PC-9 (cell line): ENCODE results near the gene CREBBP. TPM values are rescaled to one million over a fixed set of nuclear protein-coding genes. Genes with fewer than 3 reads are reported as not detected.

ENCODE experiments used
- BruUV-seq: library from RNA; stranded (reverse); fragments of 400-500 nt; replicated peaks from 2 replicates; lab custom pipeline; 2021; lab: Mats Ljungman, UMichigan
- CTCF ChIA-PET: fragments of 300-600 bp; sonication (Branson Sonifier 250); formaldehyde crosslinking; loops from one replicate; lab custom pipeline; 2022; ENCODE audit warnings: antibody characterized with exemption; lab: Charles Lee
- POLR2A ChIA-PET: fragments of 300-600 bp; sonication (Branson Sonifier 250); formaldehyde crosslinking; loops from one replicate; lab custom pipeline; 2022; ENCODE audit warnings: antibody characterized with exemption; ENCODE audit not compliant: unreplicated experiment; lab: Charles Lee
- DNase-seq, 2 experiments: peaks; one replicate each; pipeline versions ENCODE4 v3.0.0 to v3.0.0-alpha.2; 2015 to 2022; ENCODE audit warnings: mixed read lengths in 1 of 2
- H2AFZ ChIP-seq: fragments of 200-600 bp; sonication (generic); 2 replicates; pipeline ENCODE4 v1.8.1; 2017; ENCODE audit warnings: antibody characterized with exemption
- H3F3A ChIP-seq: fragments of 200-600 bp; sonication (generic); 2 replicates; pipeline ENCODE4 v1.8.1; 2017; ENCODE audit warnings: antibody characterized with exemption, mild to moderate bottlenecking, low read depth; ENCODE audit not compliant: insufficient read depth
- H3K27ac ChIP-seq: fragments of 200-600 bp; sonication (generic); 2 replicates; pipeline ENCODE4 v1.6.1; 2016; ENCODE audit warnings: mixed run types
- H3K27me3 ChIP-seq: fragments of 200-600 bp; sonication (generic); 2 replicates; pipeline ENCODE4 v1.6.1; 2016; ENCODE audit warnings: low read depth, mixed run types; ENCODE audit not compliant: insufficient read depth
- H3K36me3 ChIP-seq: fragments of 200-600 bp; sonication (generic); 2 replicates; pipeline ENCODE4 v1.6.1; 2016; ENCODE audit warnings: low read depth, mixed run types
- H3K4me1 ChIP-seq: fragments of 200-600 bp; sonication (generic); replicated peaks from 2 replicates; pipeline ENCODE4 v1.6.1; 2016; ENCODE audit warnings: mixed run types; ENCODE audit not compliant: insufficient read depth
- H3K4me2 ChIP-seq: fragments of 200-600 bp; sonication (generic); 2 replicates; pipeline ENCODE4 v1.6.1; 2017; ENCODE audit warnings: mixed run types
- H3K4me3 ChIP-seq: fragments of 200-600 bp; sonication (generic); 2 replicates; pipeline ENCODE4 v1.6.1; 2016; ENCODE audit warnings: mixed run types
- H3K79me2 ChIP-seq: fragments of 200-600 bp; sonication (generic); 2 replicates; pipeline ENCODE4 v1.6.1; 2017; ENCODE audit warnings: low read depth, mixed run types
- H3K9me2 ChIP-seq: fragments of 200-600 bp; sonication (generic); 2 replicates; pipeline ENCODE4 v1.8.1; 2017; ENCODE audit warnings: mild to moderate bottlenecking; ENCODE audit not compliant: insufficient read depth
- H3K9me3 ChIP-seq: fragments of 200-600 bp; sonication (generic); 2 replicates; pipeline ENCODE4 v1.8.1; 2016; ENCODE audit warnings: low read depth; ENCODE audit not compliant: insufficient read depth
- H4K20me1 ChIP-seq: fragments of 200-600 bp; sonication (generic); 2 replicates; pipeline ENCODE4 v1.8.1; 2017; ENCODE audit not compliant: insufficient read depth
- CTCF ChIP-seq: fragments of 200-600 bp; sonication (generic); conservative IDR thresholded peaks from 2 replicates; pipeline ENCODE4 v1.6.1; 2017; ENCODE audit warnings: mixed run types, antibody characterized with exemption, mild to moderate bottlenecking, moderate library complexity
- EZH2 ChIP-seq: fragments of 200-600 bp; sonication (generic); IDR thresholded peaks from 2 replicates; pipeline ENCODE4 v1.8.0; 2017; ENCODE audit warnings: antibody characterized with exemption, low read depth
- intact Hi-C: fragments of 100-400 bp; cut with micrococcal nuclease; formaldehyde crosslinking; loops from one replicate; pipeline ENCODE4 v1.10.0; 2022; ENCODE audit not compliant: unreplicated experiment
- total RNA-seq: library from RNA; stranded (reverse); gene quantifications from 2 replicates; pipeline ENCODE4 v1.2.3, GENCODE V29; 2021

CREBBP gene
- total RNA-seq, 1 experiment from 2014 or later, result 74.9 TPM

- Histone ChIP-seq H3K27ac (no peak overlapping the region), H3K9me3 (no peaks in the 10 kb centered on the region), H4K20me1 (peaks cover 9% of the 10 kb centered on the region), H3K4me1 (no peaks in the 10 kb centered on the region), H3F3A (0 out of 2 replicates have a peak, but pooled peaks cover 8% of the 10 kb centered on the region), H3K4me3 (no peak overlapping the region), H3K36me3 (peaks cover 6% of the 10 kb centered on the region; the same call in 1 of the 2 replicates), H2AFZ (no peak overlapping the region), H3K9me2 (no peaks in the 10 kb centered on the region), H3K79me2 (no peaks in the 10 kb centered on the region), H3K27me3 (no peaks in the 10 kb centered on the region), H3K4me2 (no peak overlapping the region)
- ChIA-PET CTCF (interaction anchor here (0.7 kb wide), 1 partner anchor 238 kb away, joined by 9 read pairs; no protein-coding TSS in a partner anchor), POLR2A (no interaction called here)
- no TSS peak for BruUV-seq
- DNase-seq, result no peak
- TF ChIP-seq CTCF (no peak), EZH2 (no peak)
- intact Hi-C loops, result no loop called here
These were observed 127.5 kb downstream of the CREBBP start for GRCh38 chr16:3752984-3753383.

GRCh38 chr16:3751878-3752277 lies 128.6 kb downstream of the CREBBP start:
- Histone ChIP-seq H3K27me3 (no peaks in the 10 kb centered on the region), H3K9me2 (no peaks in the 10 kb centered on the region), H3K27ac (no peak overlapping the region), H2AFZ (no peak overlapping the region), H3K79me2 (no peaks in the 10 kb centered on the region), H3K4me3 (no peak overlapping the region), H3K9me3 (no peaks in the 10 kb centered on the region), H3F3A (0 out of 2 replicates have a peak, but pooled peaks cover 8% of the 10 kb centered on the region), H4K20me1 (peaks cover 9% of the 10 kb centered on the region), H3K36me3 (no peaks in the 10 kb centered on the region; the same call in 1 of the 2 replicates), H3K4me1 (no peaks in the 10 kb centered on the region), H3K4me2 (no peak overlapping the region)
- TF ChIP-seq EZH2 (no peak), CTCF (no peak)
- ChIA-PET CTCF (no interaction called here), POLR2A (interaction anchor here (0.7 kb wide), 1 partner anchor 61 kb away, joined by 8 read pairs; no protein-coding TSS in a partner anchor)
- DNase-seq, result no peak
- no TSS peak for BruUV-seq
- intact Hi-C loops, result no loop called here

GRCh38 chr16:3748307-3748706 lies 132.2 kb downstream of the CREBBP start:
- no TSS peak for BruUV-seq
- H3K79me2 ChIP-seq, result no peaks in the 10 kb centered on the region
- ChIA-PET POLR2A (no interaction called here), CTCF (no interaction called here)
- H3K4me3 ChIP-seq, result no peak overlapping the region
- peaks cover 3% of the 10 kb centered on the region for H4K20me1 ChIP-seq
- H3F3A ChIP-seq, result 0 out of 2 replicates have a peak, but pooled peaks cover 8% of the 10 kb centered on the region
- intact Hi-C loops, result no loop called here
- no peak overlapping the region for H3K27ac ChIP-seq
- no peak for TF ChIP-seq CTCF
- no peak for TF ChIP-seq EZH2
- DNase-seq, result no peak
- H3K9me3 ChIP-seq, result no peaks in the 10 kb centered on the region
- no peaks in the 10 kb centered on the region for H3K4me1 ChIP-seq
- H3K4me2 ChIP-seq, result no peak overlapping the region
- H3K36me3 ChIP-seq, result peaks cover 3% of the 10 kb centered on the region
- H3K9me2 ChIP-seq, result no peaks in the 10 kb centered on the region
- H2AFZ ChIP-seq, result no peak overlapping the region
- no peaks in the 10 kb centered on the region for H3K27me3 ChIP-seq
